ENCODE results near the gene POLR3H.

GRCh38 chr22:41513391-41513790 is 30.9 kb downstream of the POLR3H start:
- TF ChIP-seq CTCF (conservative IDR thresholded peaks at IDR 0.05), result no peak
- TF ChIP-seq ZFX (IDR thresholded peaks at IDR 0.05), result no peak

All from C4-2B (cell line).